Endothelial cell of umbilical vein (primary cell): Measurements from ENCODE around the gene FKBP8. TPM values are rescaled to one million over a fixed set of nuclear protein-coding genes. Genes with fewer than 3 reads are reported as not detected.

Source experiments
- BruUV-seq: library from RNA; stranded (reverse); fragments of 400-500 nt; replicated peaks from 2 replicates; lab custom pipeline; 2021; lab: Mats Ljungman, UMichigan
- CTCF ChIA-PET: fragments of 300-600, 350-600 bp; sonication (Branson Sonifier 250); formaldehyde crosslinking; loops from one replicate; lab custom pipeline; 2021; ENCODE audit warnings: antibody characterized with exemption, inconsistent platforms; lab: Charles Lee
- POLR2A ChIA-PET: fragments of 300-600, 350-600 bp; sonication (Branson Sonifier 250); formaldehyde crosslinking; loops from one replicate; lab custom pipeline; 2021; ENCODE audit warnings: antibody characterized with exemption, inconsistent platforms; lab: Charles Lee
- DNase-seq: peaks from one replicate; pipeline ENCODE4 v3.0.0-alpha.2; 2011; ENCODE audit warnings: low read depth, low spot score
- FAIRE-seq: peaks from 2 replicates; lab custom pipeline; 2011; peaks lifted over from hg19 to GRCh38; lab: Jason Lieb, UNC
- H2AFZ ChIP-seq: 2 replicates; pipeline ENCODE4 v1.6.0; 2012; ENCODE audit warnings: low read depth, low read length, control low read depth, inconsistent platforms
- H3K27ac ChIP-seq: 2 replicates; pipeline ENCODE4 v1.5.1; 2011; ENCODE audit warnings: low read depth, mild to moderate bottlenecking, control low read depth, low read length, moderate library complexity; ENCODE audit not compliant: insufficient read depth
- H3K27me3 ChIP-seq, 2 experiments: 2 replicates each; pipeline versions ENCODE4 v1.6.0 to v1.6.1; 2011; ENCODE audit warnings: low read length in 2 of 2, mixed read lengths in 1 of 2; ENCODE audit not compliant: control insufficient read depth in 2 of 2, insufficient read depth in 2 of 2
- H3K36me3 ChIP-seq, 2 experiments: 2 replicates in 1 of 2; 3 replicates in 1 of 2; pipeline ENCODE4 v1.5.1; 2011; ENCODE audit warnings: low read length in 2 of 2, mild to moderate bottlenecking in 1 of 2, moderate library complexity in 1 of 2; ENCODE audit not compliant: control insufficient read depth in 2 of 2, insufficient read depth in 2 of 2; ENCODE audit errors: extremely low read depth in 1 of 2
- H3K4me1 ChIP-seq: 3 replicates; pipeline ENCODE4 v1.5.1; 2011; ENCODE audit warnings: mild to moderate bottlenecking, low read length; ENCODE audit not compliant: control insufficient read depth, insufficient read depth; ENCODE audit errors: extremely low read depth
- H3K4me2 ChIP-seq: 2 replicates; pipeline ENCODE4 v1.6.1; 2011; ENCODE audit warnings: low read length, control low read depth, mixed read lengths; ENCODE audit not compliant: insufficient read depth
- H3K4me3 ChIP-seq, 3 experiments: fragments of 200-600 bp in 1 of 3; sonication (generic), shearing (Covaris generic) in 1 of 3; replicated peaks in 1 of 3; 2 replicates each; pipeline ENCODE4 v1.5.1; 2011 to 2016; ENCODE audit warnings: control low read depth in 3 of 3, low read length in 3 of 3, mild to moderate bottlenecking in 2 of 3, inconsistent platforms in 1 of 3, low read depth in 1 of 3, moderate library complexity in 1 of 3; ENCODE audit not compliant: insufficient read depth in 1 of 3
- H3K79me2 ChIP-seq: 2 replicates; pipeline ENCODE4 v1.6.0; 2012; ENCODE audit warnings: low read length, inconsistent platforms; ENCODE audit not compliant: control insufficient read depth, insufficient read depth
- H3K9ac ChIP-seq: replicated peaks from 2 replicates; pipeline ENCODE3; 2011; ENCODE audit warnings: low read length, control low read depth; ENCODE audit not compliant: insufficient read depth; ENCODE audit errors: extremely low read depth
- H3K9me1 ChIP-seq: replicated peaks from 3 replicates; pipeline ENCODE4 v1.6.0; 2011; ENCODE audit warnings: mild to moderate bottlenecking, low read length; ENCODE audit not compliant: control insufficient read depth, insufficient read depth; ENCODE audit errors: extremely low read depth
- H3K9me3 ChIP-seq: replicated peaks from 2 replicates; pipeline ENCODE4 v1.5.1; 2012; ENCODE audit warnings: low read length, inconsistent platforms; ENCODE audit not compliant: control insufficient read depth, insufficient read depth
- H4K20me1 ChIP-seq: replicated peaks from 2 replicates; pipeline ENCODE3; 2011; ENCODE audit warnings: mild to moderate bottlenecking, low read length; ENCODE audit not compliant: control insufficient read depth, insufficient read depth; ENCODE audit errors: extremely low read depth
- EZH2 ChIP-seq: IDR thresholded peaks from 2 replicates; pipeline ENCODE4 v1.6.1; 2012; ENCODE audit warnings: borderline replicate concordance, low read depth, mild to moderate bottlenecking, moderate library complexity, low read length, inconsistent platforms; ENCODE audit not compliant: severe bottlenecking
- FOS ChIP-seq: IDR thresholded peaks from 2 replicates; pipeline ENCODE4 v1.6.1; 2011; ENCODE audit warnings: mild to moderate bottlenecking, low read length, moderate library complexity, borderline replicate concordance; ENCODE audit not compliant: insufficient read depth
- GATA2 ChIP-seq: IDR thresholded peaks from 2 replicates; pipeline ENCODE4 v1.7.0; 2011; ENCODE audit warnings: low read depth, mild to moderate bottlenecking, moderate library complexity, mixed read lengths, low read length; ENCODE audit not compliant: insufficient read length, insufficient read depth
- JUN ChIP-seq: IDR thresholded peaks from 2 replicates; pipeline ENCODE4 v1.6.1; 2011; ENCODE audit warnings: borderline replicate concordance, low read depth; ENCODE audit not compliant: insufficient read length, insufficient read depth
- MYC ChIP-seq: IDR thresholded peaks from one replicate; pipeline ENCODE4 v1.6.1; 2011; ENCODE audit warnings: mild to moderate bottlenecking, low read depth, low read length
- POLR2A ChIP-seq: IDR thresholded peaks from 2 replicates; pipeline ENCODE4 v1.6.1; 2012; ENCODE audit warnings: low read depth, mild to moderate bottlenecking, control low read depth, low read length
- POLR2AphosphoS5 ChIP-seq: IDR thresholded peaks from 2 replicates; pipeline ENCODE4 v1.6.1; 2012; ENCODE audit warnings: low read depth, mild to moderate bottlenecking, control low read depth, low read length, moderate library complexity; ENCODE audit not compliant: insufficient read depth
- dilution Hi-C: fragments of 300-500 bp; cut with MboI; formaldehyde crosslinking; loops from one replicate; pipeline ENCODE4 v1.15.0; 2019; ENCODE audit warnings: low sequenced_read_pairs; ENCODE audit not compliant: extremely low pct_ligation_motif_present
- intact Hi-C: fragments of 100-400 bp; cut with micrococcal nuclease; formaldehyde crosslinking; loops from one replicate; pipeline ENCODE4 v1.10.0; 2022
- polyA plus RNA-seq, 4 experiments: library from polyadenylated mRNA; depleted of rRNA in 3 of 4; stranded (reverse) in 3 of 4; unstranded in 1 of 4; fragments of >200 nt; gene quantifications; 2 replicates each; pipeline versions ENCODE4 v1.2.1 to v1.2.3, GENCODE V29; 2011 to 2012; ENCODE audit warnings: missing spikeins in 1 of 4
- total RNA-seq: library from RNA; stranded (reverse); gene quantifications from 2 replicates; pipeline ENCODE4 v1.2.3, GENCODE V29; 2021
- TF ChIP-seq, protein P1 (sequence below): IDR thresholded peaks from 2 replicates; pipeline ENCODE4 v1.6.1; 2011; ENCODE audit not compliant: insufficient read depth, insufficient read length
- TF ChIP-seq, protein P2 (sequence below), 2 donors: IDR thresholded peaks; 1 replicate in 1 of 2; 2 replicates in 1 of 2; pipeline ENCODE4 v1.5.1; 2011; ENCODE audit warnings: low read length in 2 of 2, mild to moderate bottlenecking in 2 of 2, moderate library complexity in 2 of 2, control low read depth in 1 of 2, inconsistent platforms in 1 of 2, low read depth in 1 of 2; ENCODE audit not compliant: insufficient read depth in 1 of 2; ENCODE audit errors: extremely low read depth in 1 of 2

The FKBP8 gene
- total and polyA plus RNA-seq, 2 donors (not counting 3 experiments of a cell fraction or from before 2014, with no cell fraction given): 150 to 173 TPM

DNA sequence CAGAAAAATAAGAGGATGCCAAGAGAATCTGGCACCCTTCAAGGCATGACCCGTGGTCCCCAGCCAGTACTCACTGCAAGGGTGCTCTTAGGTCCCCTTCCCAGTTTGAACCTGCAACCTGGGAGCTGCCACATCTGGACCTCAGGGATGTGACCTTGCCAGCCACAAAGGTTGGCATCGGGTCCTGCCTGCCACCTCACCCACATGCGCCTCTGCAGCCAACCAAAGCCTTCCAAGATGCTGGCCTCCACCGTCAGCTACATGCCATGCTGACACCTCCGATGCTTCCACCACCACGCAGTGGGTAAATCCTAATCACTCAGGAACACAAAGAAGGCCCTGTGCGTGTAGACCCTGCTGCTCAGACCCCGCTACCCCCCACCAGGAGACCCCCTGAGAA, 56.6 kb downstream of the FKBP8 start:
- H3K27ac ChIP-seq: no peak overlapping the region
- intact Hi-C loops: loop anchor here (1.0 kb wide), 1 partner anchor 34 kb away; no protein-coding TSS in a partner anchor

More for the DNA sequence above, 56.6 kb downstream of the FKBP8 start:
- Histone ChIP-seq H3K9me3 (no peaks in the 10 kb centered on the region), H3K4me2 (no peak overlapping the region), H3K27me3 (no peaks in the 10 kb centered on the region), H3K79me2 (peaks cover 41% of the 10 kb centered on the region), H3K4me1 (peaks cover 9% of the 10 kb centered on the region), H2AFZ (no peak overlapping the region), H4K20me1 (no peaks in the 10 kb centered on the region), H3K36me3 (no peaks in the 10 kb centered on the region), H3K4me3 (no peak overlapping the region), H3K9ac (no peak overlapping the region), H3K9me1 (no peaks in the 10 kb centered on the region)
- TF ChIP-seq POLR2AphosphoS5 (no peak), EZH2 (no peak), GATA2 (no peak), FOS (no peak), POLR2A (no peak), MYC (no peak), JUN (no peak)
- TF ChIP-seq, protein P1, sequence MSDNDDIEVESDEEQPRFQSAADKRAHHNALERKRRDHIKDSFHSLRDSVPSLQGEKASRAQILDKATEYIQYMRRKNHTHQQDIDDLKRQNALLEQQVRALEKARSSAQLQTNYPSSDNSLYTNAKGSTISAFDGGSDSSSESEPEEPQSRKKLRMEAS: no peak
- TF ChIP-seq, protein P2, sequence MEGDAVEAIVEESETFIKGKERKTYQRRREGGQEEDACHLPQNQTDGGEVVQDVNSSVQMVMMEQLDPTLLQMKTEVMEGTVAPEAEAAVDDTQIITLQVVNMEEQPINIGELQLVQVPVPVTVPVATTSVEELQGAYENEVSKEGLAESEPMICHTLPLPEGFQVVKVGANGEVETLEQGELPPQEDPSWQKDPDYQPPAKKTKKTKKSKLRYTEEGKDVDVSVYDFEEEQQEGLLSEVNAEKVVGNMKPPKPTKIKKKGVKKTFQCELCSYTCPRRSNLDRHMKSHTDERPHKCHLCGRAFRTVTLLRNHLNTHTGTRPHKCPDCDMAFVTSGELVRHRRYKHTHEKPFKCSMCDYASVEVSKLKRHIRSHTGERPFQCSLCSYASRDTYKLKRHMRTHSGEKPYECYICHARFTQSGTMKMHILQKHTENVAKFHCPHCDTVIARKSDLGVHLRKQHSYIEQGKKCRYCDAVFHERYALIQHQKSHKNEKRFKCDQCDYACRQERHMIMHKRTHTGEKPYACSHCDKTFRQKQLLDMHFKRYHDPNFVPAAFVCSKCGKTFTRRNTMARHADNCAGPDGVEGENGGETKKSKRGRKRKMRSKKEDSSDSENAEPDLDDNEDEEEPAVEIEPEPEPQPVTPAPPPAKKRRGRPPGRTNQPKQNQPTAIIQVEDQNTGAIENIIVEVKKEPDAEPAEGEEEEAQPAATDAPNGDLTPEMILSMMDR (IDR thresholded peaks at IDR 0.05; ENCODE audit: extremely low read depth in 1 of 2, insufficient read depth in 1 of 2, low read depth in 1 of 2, low read length in 2 of 2): no peak
- BruUV-seq: no TSS peak
- ChIA-PET CTCF (interaction anchor here (0.8 to 1.6 kb wide), 8 partner anchors 9 to 360 kb away, joined by 3 to 18 read pairs (median 4); partner anchors contain the start of genes ELL and REX1BD), POLR2A (interaction anchor here (0.6 kb wide), 1 partner anchor 64 kb away, joined by 3 read pairs; no protein-coding TSS in a partner anchor)
- no peak for FAIRE-seq
- dilution Hi-C loops: no loop called here
- DNase-seq: no peak
